A204.1 (cell line): ENCODE measurements around the gene CLCNKA.

Experiments used
- FAIRE-seq: peaks from 2 replicates; lab custom pipeline; 2012; peaks lifted over from hg19 to GRCh38; lab: Jason Lieb, UNC

Gene CLCNKA

GRCh38 chr1:16063226-16063829, 41.5 kb downstream of the CLCNKA start:
- no peak for FAIRE-seq

GRCh38 chr1:16063921-16064320, 42.1 kb downstream of the CLCNKA start:
- FAIRE-seq = no peak

GRCh38 chr1:16064536-16065268, 42.9 kb downstream of the CLCNKA start:
- FAIRE-seq = no peak

DNA sequence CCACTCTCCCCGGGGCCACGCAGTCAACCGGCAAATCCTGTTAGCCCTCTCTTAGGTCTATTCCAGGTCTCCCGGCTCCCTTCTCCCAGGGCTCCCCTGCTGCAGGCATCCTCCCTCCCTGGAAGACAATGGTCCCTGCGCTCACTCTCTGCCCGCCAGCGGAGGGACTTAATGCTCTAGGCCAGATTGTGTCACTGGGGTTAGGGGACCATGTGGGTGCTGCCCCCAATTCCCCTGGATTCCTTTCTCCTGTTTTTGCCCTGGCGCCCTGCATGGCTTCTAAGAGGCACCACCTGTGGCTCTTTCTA, 43.4 kb downstream of the CLCNKA start:
- FAIRE-seq = no peak

DNA sequence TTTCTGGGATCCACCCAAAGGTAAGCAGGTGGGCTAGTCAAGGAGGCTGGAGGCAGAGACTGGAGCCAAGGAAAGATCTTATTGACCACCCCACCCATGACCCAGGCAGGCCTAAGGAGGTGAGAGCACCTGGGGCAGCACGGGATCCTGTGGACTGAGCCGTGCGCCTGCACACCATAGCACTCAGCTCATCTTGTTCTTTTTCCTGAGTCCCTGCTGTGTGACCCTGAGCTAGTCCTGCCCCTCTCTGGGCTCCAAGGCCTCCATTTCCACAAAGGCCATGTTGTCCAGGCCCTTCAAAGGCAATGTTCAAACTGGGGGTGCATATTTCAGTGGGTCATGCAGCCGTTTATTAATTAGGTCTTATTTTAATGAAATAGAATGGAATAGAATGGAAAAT, 44.4 kb downstream of the CLCNKA start:
- no peak for FAIRE-seq

- FAIRE-seq = no peak
These were observed 45.4 kb downstream of the CLCNKA start for GRCh38 chr1:16067127-16067768.

GRCh38 chr1:16067933-16068332, 46.1 kb downstream of the CLCNKA start:
- FAIRE-seq = no peak

DNA sequence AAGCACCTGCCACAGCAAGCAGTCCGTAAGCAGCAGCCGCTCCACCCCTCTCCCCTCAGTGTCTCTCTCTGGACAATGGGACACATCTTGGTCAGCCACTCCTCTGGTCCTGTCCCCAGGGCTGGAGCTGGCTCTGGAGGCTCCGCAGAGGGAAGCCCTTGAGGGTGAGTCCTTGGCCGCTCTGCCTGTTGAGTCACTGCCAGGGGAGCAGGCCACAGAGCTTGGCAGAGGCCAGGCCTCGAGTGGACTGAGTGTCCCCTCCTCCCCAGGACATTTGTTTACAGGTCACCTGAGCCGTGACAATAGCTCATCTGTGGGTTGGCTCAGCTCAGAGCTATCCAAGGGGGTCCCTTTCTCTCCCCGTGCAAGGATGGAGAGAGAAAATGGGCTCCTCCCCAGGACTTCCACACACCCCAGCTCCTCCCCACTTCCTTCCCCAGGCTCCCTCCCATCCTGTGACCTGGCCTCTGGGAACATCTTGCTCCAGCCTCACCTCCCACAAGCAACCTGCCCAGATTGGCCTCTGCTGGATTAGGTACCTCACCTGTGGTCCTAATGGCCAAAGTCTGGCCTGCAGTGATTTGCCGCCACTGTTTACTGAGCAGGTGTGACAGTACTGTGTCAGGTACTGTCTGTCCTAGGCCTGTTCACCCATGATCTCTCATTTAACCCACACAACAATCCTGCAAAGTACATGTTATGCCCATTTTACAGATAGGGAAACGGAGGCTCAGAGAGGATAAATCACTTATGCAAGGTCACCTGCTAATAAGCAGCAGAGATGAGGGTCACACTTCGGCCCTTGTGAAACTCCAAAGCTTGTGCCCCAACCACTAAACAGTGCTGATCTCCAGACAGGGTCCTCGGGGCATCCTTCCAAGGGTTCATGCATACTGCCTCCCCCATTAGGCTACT, 46.8 kb downstream of the CLCNKA start:
- no peak for FAIRE-seq

DNA sequence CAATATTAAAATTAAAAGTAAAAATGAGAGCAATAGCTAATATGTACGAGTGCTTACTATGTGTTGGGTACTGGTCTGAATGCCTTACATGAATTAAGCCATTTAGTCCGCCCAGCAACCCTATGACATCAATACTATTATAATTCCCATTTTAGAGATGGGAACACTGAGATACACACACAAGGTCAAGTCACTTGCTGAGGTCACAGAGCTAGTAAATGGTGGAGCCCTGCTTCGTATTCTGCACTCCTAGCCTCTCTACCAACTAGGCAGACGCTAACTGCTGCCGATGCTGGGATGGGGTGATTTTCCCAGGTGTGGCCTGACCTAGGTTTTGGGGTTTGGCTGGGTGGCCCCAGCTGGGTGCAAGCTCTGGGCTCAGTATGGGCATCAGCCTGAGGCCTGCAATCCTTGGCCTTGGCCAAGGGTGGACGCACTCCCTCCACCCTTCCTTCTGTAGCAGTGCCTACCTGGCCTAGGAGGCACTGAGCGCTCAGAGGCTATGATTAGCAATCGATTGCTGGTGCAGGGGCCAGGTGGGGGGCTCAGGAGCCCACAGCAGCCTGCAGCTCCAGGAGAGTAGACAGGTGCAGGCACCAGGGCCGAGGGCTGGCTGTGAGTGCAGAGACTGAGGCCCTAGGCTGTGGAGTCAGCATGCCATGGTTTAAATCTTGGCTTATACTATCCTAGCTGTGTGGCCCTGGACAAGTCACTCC, 49.0 kb downstream of the CLCNKA start:
- FAIRE-seq = no peak

GRCh38 chr1:16071614-16072013, 49.8 kb downstream of the CLCNKA start:
- FAIRE-seq = no peak

DNA sequence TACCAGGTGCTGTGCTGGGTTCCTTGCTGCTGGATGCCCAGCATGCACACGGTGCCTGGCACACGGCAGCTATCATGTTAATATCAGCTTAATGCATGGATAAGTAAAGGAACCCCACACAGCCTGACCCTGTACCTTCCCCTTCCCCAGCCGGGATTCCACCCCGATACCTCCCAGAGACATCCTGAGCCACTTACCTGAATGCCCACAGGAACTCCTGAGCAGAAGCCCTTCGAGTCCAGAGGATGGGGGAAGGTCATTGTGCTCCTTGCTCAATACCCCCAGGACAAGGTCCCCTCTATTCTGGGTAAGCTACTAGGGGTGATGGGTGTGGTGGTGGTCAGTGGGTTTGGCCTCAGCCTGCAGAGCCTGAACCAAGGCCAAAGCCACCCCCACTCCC, 50.3 kb downstream of the CLCNKA start:
- FAIRE-seq = no peak

- FAIRE-seq = no peak
These were observed 51.0 kb downstream of the CLCNKA start for GRCh38 chr1:16072616-16073484.

- no peak for FAIRE-seq
These were observed 51.8 kb downstream of the CLCNKA start, which contains the start of gene FAM131C for GRCh38 chr1:16073490-16074119. FAM131C (minus strand) TSS chr1:16073651; CDS start chr1:16073442, 209 bp downstream.

DNA sequence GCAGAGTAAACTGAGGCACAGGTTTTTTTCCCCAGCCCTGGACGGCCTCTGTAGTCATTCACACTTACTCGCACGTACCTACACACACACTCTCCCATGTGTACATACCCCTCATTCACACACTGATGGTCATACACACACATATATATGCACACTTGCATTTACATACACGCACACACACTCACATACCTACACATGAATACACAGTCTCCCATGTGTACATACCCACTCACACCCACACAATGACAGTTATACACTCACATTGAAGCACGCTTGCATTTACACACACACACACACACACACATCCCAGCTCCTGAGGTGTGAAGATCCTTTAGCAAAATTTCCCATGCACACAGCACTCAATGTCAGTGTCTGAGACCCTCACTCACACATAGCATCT, 52.4 kb downstream of the CLCNKA start:
- FAIRE-seq = no peak

DNA sequence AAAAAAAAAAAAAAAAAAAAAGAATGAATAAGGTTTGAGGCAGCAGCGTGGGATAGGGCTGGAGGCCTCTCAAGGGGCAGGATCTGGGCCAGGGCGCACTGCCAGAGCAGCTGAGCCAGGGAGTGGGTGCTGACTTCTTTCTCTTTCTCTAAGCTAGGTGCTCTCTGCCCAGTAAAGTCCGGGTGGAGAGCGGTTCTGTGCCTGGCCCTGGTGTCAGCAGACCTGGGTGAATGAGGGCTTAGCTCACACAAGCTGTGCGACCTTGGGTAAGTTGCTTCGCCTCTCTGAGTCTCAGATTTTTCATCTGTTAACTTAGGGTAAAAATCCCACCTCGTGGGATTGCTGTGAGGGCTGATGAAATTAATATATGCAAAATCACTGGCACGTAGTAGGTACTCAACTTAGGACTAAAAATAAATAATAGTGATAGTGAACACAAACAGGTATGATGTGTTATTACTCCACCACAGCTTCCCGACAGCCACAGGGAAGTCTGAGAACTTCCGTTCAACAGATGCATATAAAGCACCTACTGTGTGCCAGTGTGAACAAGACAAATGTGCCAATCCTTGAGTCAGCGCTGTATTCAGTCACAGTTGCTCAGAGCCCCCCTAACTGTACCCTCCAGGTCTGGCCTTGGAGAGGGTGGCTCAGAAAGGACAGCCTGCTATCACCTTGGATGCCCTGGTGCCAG, 53.6 kb downstream of the CLCNKA start:
- no peak for FAIRE-seq

- no peak for FAIRE-seq
These were observed 54.4 kb downstream of the CLCNKA start for GRCh38 chr1:16076031-16076864.

DNA sequence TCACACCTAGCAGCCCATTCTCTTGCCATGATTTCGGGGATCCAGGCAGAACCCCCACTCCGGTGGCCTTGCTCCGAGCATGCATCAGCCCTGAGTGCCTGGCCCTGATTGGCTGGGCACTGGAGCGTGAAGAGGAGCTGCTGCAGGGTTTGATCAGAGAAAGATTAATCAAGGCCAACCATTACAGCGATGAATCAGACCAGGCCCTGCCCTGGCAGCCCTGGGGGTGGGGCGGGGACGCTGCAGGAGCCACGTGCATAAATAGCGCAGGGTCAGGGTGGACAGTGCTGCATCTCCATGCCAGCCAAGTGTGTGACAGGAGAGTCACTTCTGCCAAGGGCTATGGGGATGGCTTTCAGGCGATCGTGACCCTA, 55.0 kb downstream of the CLCNKA start:
- no peak for FAIRE-seq

- FAIRE-seq = no peak
These were observed 55.8 kb downstream of the CLCNKA start for GRCh38 chr1:16077406-16078245.
